ENCODE measurements around the gene SLC41A3. TPM values are rescaled to one million over a fixed set of nuclear protein-coding genes. Genes with fewer than 3 reads are reported as not detected.

SLC41A3 gene
- total RNA-seq, 2 donors from 2014 or later = 32.2 to 131 TPM

DNA sequence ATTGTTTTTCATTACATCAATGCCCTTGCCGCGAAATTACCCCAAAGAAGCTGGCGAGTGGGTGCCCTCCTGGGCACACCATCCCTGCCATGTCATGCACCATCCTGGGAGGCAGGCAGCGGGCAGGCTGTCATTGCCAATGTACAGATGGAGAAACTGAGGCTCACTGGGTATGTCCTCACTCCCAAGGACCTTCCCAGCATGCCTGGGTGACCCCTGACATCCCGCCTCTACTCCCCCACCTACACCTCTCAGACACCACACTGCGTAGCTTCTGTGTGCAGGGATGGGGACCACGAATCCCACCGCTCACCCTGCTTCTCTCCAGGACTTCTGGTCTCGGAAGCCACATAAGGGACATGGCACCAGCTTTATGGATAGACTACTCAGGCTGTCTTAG lies 41.0 kb upstream of the SLC41A3 start:
- intact Hi-C loops (cut with DNase I) = no loop called here
- Histone ChIP-seq H3K9me3 (no peaks in the 10 kb centered on the region), H3K4me3 (no peak overlapping the region), H3K27ac (no peak overlapping the region), H3K27me3 (replicated peaks; ENCODE audit: insufficient read depth) (no peaks in the 10 kb centered on the region), H3K36me3 (no peaks in the 10 kb centered on the region), H3K4me1 (replicated peaks) (no peaks in the 10 kb centered on the region)
- no peak for DNase-seq (ENCODE audit: low spot score)
- TF ChIP-seq POLR2AphosphoS5 (IDR thresholded peaks at IDR 0.05) (no peak), POLR2A (IDR thresholded peaks at IDR 0.05) (no peak)
- TF ChIP-seq, protein P1, sequence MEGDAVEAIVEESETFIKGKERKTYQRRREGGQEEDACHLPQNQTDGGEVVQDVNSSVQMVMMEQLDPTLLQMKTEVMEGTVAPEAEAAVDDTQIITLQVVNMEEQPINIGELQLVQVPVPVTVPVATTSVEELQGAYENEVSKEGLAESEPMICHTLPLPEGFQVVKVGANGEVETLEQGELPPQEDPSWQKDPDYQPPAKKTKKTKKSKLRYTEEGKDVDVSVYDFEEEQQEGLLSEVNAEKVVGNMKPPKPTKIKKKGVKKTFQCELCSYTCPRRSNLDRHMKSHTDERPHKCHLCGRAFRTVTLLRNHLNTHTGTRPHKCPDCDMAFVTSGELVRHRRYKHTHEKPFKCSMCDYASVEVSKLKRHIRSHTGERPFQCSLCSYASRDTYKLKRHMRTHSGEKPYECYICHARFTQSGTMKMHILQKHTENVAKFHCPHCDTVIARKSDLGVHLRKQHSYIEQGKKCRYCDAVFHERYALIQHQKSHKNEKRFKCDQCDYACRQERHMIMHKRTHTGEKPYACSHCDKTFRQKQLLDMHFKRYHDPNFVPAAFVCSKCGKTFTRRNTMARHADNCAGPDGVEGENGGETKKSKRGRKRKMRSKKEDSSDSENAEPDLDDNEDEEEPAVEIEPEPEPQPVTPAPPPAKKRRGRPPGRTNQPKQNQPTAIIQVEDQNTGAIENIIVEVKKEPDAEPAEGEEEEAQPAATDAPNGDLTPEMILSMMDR (IDR thresholded peaks at IDR 0.05) = no peak
- 92% methylated on average over 9 of the region's 9 CpGs for WGBS

DNA sequence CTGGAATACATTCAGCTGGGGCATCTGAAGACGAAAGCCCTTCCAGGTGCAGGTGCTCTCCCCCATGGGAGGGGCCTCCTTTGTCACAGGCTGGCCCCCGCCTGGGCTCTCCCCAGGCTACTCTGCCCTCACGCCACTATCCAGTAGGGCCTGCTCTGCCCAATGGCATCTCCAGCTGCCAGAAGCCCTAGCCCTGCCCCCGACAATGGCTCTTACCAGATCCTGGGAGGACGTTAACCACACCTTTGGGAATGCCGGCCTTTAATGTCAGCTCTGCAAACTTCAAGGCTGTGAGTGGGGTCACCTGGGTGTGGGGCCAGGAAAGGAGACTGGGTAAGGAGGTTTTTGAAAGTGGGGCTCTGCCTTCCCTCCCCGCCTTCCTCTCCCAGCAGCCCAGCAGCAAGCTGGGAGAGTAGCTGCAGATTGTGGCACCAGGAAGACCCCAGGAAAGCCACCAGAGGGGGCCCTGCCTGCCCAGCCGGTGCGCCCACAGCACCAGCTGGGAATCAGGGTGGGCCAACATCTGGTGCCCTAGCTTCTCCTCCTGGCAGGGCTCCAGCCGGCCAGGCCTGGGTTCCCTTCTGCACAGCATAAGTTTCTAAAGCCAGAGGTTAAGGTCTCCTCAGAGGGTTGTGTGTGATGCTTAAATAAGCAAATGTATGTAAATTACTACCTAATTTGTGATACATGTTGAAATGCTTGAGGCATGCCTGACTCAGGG lies 40.4 kb upstream of the SLC41A3 start:
- no peak for TF ChIP-seq POLR2A (IDR thresholded peaks at IDR 0.05)
- TF ChIP-seq POLR2AphosphoS5 (IDR thresholded peaks at IDR 0.05) = no peak
- TF ChIP-seq, protein P1 (IDR thresholded peaks at IDR 0.05) = no peak
- Histone ChIP-seq H3K27ac (no peak overlapping the region), H3K9me3 (no peaks in the 10 kb centered on the region), H3K36me3 (no peaks in the 10 kb centered on the region), H3K27me3 (replicated peaks; ENCODE audit: insufficient read depth) (no peaks in the 10 kb centered on the region), H3K4me3 (no peak overlapping the region), H3K4me1 (replicated peaks) (no peaks in the 10 kb centered on the region)
- 73% methylated on average over 10 of the region's 10 CpGs for WGBS
- intact Hi-C loops (cut with DNase I) = no loop called here
- no peak for DNase-seq (ENCODE audit: low spot score)

DNA sequence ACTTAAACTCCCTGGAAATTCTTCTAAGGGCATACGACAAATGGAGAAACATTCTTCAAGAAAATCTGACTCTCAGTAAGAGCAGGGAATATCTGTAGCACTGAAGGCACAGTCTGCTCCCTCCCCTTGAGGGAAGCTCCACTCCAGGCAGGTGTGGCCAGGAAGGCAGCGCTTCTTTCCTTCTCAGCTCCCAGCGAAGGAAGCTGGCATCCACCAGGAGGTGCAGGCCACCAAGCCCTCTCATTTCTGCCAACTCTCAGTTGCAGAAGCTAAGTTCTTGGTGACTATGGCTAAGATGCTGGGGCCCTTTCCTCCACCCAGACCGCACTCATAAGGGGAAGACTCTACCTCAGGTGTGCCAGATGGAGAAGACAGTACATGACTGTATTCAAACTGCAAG lies 37.7 kb upstream of the SLC41A3 start:
- TF ChIP-seq POLR2AphosphoS5 (IDR thresholded peaks at IDR 0.05) = no peak
- TF ChIP-seq, protein P1 (IDR thresholded peaks at IDR 0.05) = no peak
- no peak for TF ChIP-seq POLR2A (IDR thresholded peaks at IDR 0.05)
- no peak for DNase-seq (ENCODE audit: low spot score)
- Histone ChIP-seq H3K9me3 (no peaks in the 10 kb centered on the region), H3K4me3 (no peak overlapping the region), H3K27ac (no peak overlapping the region), H3K36me3 (no peaks in the 10 kb centered on the region), H3K4me1 (replicated peaks) (no peaks in the 10 kb centered on the region), H3K27me3 (replicated peaks; ENCODE audit: insufficient read depth) (no peaks in the 10 kb centered on the region)
- 93% methylated on average over 4 of the region's 4 CpGs for WGBS
- intact Hi-C loops (cut with DNase I) = no loop called here

DNA sequence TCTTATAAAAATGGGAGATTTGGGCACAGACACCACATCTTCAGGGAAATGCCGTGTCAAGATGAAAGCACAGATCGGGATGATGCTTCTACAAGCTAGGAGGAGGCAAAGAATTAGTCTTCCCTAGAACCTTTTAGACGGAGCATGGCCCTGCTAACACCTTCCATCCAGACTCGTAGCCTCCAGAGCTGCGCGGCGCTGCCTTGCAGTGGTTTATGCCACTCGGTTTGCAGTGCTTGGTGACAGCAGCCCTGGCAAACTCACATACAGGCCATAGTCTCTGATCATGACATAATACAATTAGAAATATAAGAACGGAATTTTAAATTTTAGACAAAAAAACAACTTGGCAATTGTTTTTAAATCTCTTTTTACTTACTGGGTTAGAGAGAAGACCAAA lies 37.1 kb upstream of the SLC41A3 start:
- intact Hi-C loops (cut with DNase I) = no loop called here
- H3K9me3 ChIP-seq = no peaks in the 10 kb centered on the region
- 95% methylated on average over 9 of the region's 9 CpGs for WGBS
- no peak for DNase-seq (ENCODE audit: low spot score)
- H3K27me3 ChIP-seq (replicated peaks; ENCODE audit: insufficient read depth) = no peaks in the 10 kb centered on the region
- no peak overlapping the region for H3K27ac ChIP-seq
- no peaks in the 10 kb centered on the region for H3K36me3 ChIP-seq
- H3K4me1 ChIP-seq (replicated peaks) = no peaks in the 10 kb centered on the region
- H3K4me3 ChIP-seq = no peak overlapping the region
- TF ChIP-seq POLR2AphosphoS5 (IDR thresholded peaks at IDR 0.05) (no peak), POLR2A (IDR thresholded peaks at IDR 0.05) (no peak)
- TF ChIP-seq, protein P1 (IDR thresholded peaks at IDR 0.05) = no peak

DNA sequence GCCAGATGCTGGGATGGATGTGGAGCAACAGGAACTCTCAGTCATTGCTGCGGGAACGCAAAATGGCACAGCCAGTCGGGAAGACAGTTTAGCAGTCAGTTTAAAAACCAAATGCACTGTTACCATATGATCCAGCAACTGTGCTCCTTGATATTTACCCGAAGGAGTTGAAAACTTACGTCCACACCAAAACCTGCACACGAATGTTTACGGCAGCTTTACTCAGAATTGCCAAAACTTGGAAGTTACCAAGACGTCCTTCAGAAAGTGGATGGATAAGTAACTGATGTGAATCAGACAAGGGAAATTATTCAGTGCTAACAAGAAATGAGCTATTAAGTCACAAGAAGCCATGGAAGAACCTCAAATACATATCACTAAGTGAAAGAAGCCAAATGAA lies 36.1 kb upstream of the SLC41A3 start:
- TF ChIP-seq POLR2A (IDR thresholded peaks at IDR 0.05) (no peak), POLR2AphosphoS5 (IDR thresholded peaks at IDR 0.05) (no peak)
- TF ChIP-seq, protein P1 (IDR thresholded peaks at IDR 0.05) = no peak
- Histone ChIP-seq H3K36me3 (no peaks in the 10 kb centered on the region), H3K27ac (no peak overlapping the region), H3K4me1 (replicated peaks) (no peaks in the 10 kb centered on the region), H3K4me3 (no peak overlapping the region), H3K9me3 (no peaks in the 10 kb centered on the region), H3K27me3 (replicated peaks; ENCODE audit: insufficient read depth) (no peaks in the 10 kb centered on the region)
- no peak for DNase-seq (ENCODE audit: low spot score)
- WGBS = over 99% methylated on average over 8 of the region's 8 CpGs
- intact Hi-C loops (cut with DNase I) = no loop called here
